ENCODE measurements around the gene CBFA2T2.
"Not testable (repeated sequence)": the region's sequence is repeated elsewhere in the genome, so short reads cannot be mapped to it uniquely, and the experiment has no call there.

Gene CBFA2T2

DNA sequence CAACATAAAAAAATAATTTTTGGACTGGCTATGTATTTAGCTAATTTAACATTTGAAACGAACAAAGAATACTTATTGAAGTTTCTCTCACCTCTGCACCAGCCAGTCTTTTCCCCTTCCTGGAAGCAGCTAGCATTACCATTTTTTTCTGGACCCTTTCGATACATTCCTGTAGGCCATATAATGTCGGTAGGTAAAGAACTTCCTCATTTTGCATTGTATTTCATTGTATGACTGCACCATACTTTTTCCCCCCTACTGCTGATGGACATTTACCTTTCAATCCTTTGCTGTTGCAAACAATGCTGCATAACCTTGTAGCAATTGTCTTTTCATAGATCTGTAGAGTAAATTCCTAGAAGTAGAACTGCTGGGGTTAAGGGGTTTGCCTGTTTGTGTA is 17.6 kb downstream of the CBFA2T2 start:
- no peak overlapping the region for H3K27ac ChIP-seq (ENCODE audit: insufficient read depth in 1 of 2, low read depth in 1 of 2, low read length in 2 of 2, poor library complexity in 1 of 2, severe bottlenecking in 2 of 2)
- peaks cover 0 to 5% (median 2%) of the 10 kb centered on the region in 4 experiments for H3K4me1 ChIP-seq (ENCODE audit: control extremely low read depth in 1 of 4, control insufficient read depth in 4 of 4, insufficient read depth in 4 of 4, low read length in 3 of 4)
- H3K9me3 ChIP-seq (ENCODE audit: control extremely low read depth in 1 of 5, control insufficient read depth in 4 of 5, insufficient read depth in 2 of 5, low read depth in 1 of 5, low read length in 4 of 5), result no peaks in the 10 kb centered on the region
- 20% methylated on average over 2 of the region's 3 CpGs for WGBS (ENCODE audit: insufficient coverage)
- ChIA-PET POLR2A (no interaction called here), CTCF (interaction anchor here (0.8 to 1.9 kb wide), 3 partner anchors 10 to 69 kb away, joined by 3 to 7 read pairs (median 3); no protein-coding TSS in a partner anchor)
- no peaks in the 10 kb centered on the region for H3K27me3 ChIP-seq (replicated peaks in 2 of 5; ENCODE audit: control insufficient read depth in 4 of 5, insufficient read depth in 5 of 5, low read length in 4 of 5)
- H3K36me3 ChIP-seq (ENCODE audit: control insufficient read depth in 4 of 4, insufficient read depth in 4 of 4, low read length in 3 of 4), result no peaks in the 10 kb centered on the region
- H3K4me3 ChIP-seq (ENCODE audit: control insufficient read depth in 1 of 7, extremely low read depth in 1 of 7, insufficient read depth in 4 of 7, low read depth in 2 of 7, low read length in 6 of 7), result no peak overlapping the region
- peak in 2 of 3 donors; percentile 29 to 45 for DNase-seq

- DNase-seq; H3K27ac ChIP-seq (ENCODE audit: insufficient read depth in 1 of 2, low read depth in 1 of 2, low read length in 2 of 2, poor library complexity in 1 of 2, severe bottlenecking in 2 of 2); POLR2A ChIA-PET; H3K27me3 ChIP-seq (replicated peaks in 2 of 5; ENCODE audit: control insufficient read depth in 4 of 5, insufficient read depth in 5 of 5, low read length in 4 of 5); H3K4me3 ChIP-seq (ENCODE audit: control insufficient read depth in 1 of 7, extremely low read depth in 1 of 7, insufficient read depth in 4 of 7, low read depth in 2 of 7, low read length in 6 of 7); H3K36me3 ChIP-seq (ENCODE audit: control insufficient read depth in 4 of 4, insufficient read depth in 4 of 4, low read length in 3 of 4); H3K9me3 ChIP-seq (ENCODE audit: control extremely low read depth in 1 of 5, control insufficient read depth in 4 of 5, insufficient read depth in 2 of 5, low read depth in 1 of 5, low read length in 4 of 5); H3K4me1 ChIP-seq (ENCODE audit: control extremely low read depth in 1 of 4, control insufficient read depth in 4 of 4, insufficient read depth in 4 of 4, low read length in 3 of 4): not testable (repeated sequence)
- CTCF ChIA-PET, result interaction anchor here (0.9 to 1.0 kb wide), 2 partner anchors 17 to 160 kb away, joined by 4 to 5 read pairs; no protein-coding TSS in a partner anchor
- 98% methylated on average over 7 of the region's 7 CpGs for WGBS (ENCODE audit: insufficient coverage)
These were observed 18.1 kb downstream of the CBFA2T2 start for GRCh38 chr20:33508015-33508414.

GRCh38 chr20:33509057-33509456 is 19.2 kb downstream of the CBFA2T2 start:
- H3K9me3 ChIP-seq (ENCODE audit: control extremely low read depth in 1 of 5, control insufficient read depth in 4 of 5, insufficient read depth in 2 of 5, low read depth in 1 of 5, low read length in 4 of 5); DNase-seq; H3K27ac ChIP-seq (ENCODE audit: insufficient read depth in 1 of 2, low read depth in 1 of 2, low read length in 2 of 2, poor library complexity in 1 of 2, severe bottlenecking in 2 of 2); H3K4me3 ChIP-seq (ENCODE audit: control insufficient read depth in 1 of 7, extremely low read depth in 1 of 7, insufficient read depth in 4 of 7, low read depth in 2 of 7, low read length in 6 of 7); H3K27me3 ChIP-seq (replicated peaks in 2 of 5; ENCODE audit: control insufficient read depth in 4 of 5, insufficient read depth in 5 of 5, low read length in 4 of 5); H3K4me1 ChIP-seq (ENCODE audit: control extremely low read depth in 1 of 4, control insufficient read depth in 4 of 4, insufficient read depth in 4 of 4, low read length in 3 of 4); H3K36me3 ChIP-seq (ENCODE audit: control insufficient read depth in 4 of 4, insufficient read depth in 4 of 4, low read length in 3 of 4): not testable (repeated sequence)
- WGBS (ENCODE audit: insufficient coverage), result no CpG with 5 or more reads among the region's 3 CpGs
- POLR2A ChIA-PET, result interaction anchor here (0.6 kb wide), 2 partner anchors 153 to 1603 kb away, joined by 3 to 7 read pairs; partner anchors contain the start of gene C20orf144
- CTCF ChIA-PET, result interaction anchor here (0.6 to 1.1 kb wide), 3 partner anchors 16 to 104 kb away, joined by 3 to 4 read pairs (median 3); no protein-coding TSS in a partner anchor

- H3K27ac ChIP-seq (ENCODE audit: insufficient read depth in 1 of 2, low read depth in 1 of 2, low read length in 2 of 2, poor library complexity in 1 of 2, severe bottlenecking in 2 of 2); CTCF ChIA-PET; DNase-seq; H3K27me3 ChIP-seq (replicated peaks in 2 of 5; ENCODE audit: control insufficient read depth in 4 of 5, insufficient read depth in 5 of 5, low read length in 4 of 5); H3K9me3 ChIP-seq (ENCODE audit: control extremely low read depth in 1 of 5, control insufficient read depth in 4 of 5, insufficient read depth in 2 of 5, low read depth in 1 of 5, low read length in 4 of 5); H3K36me3 ChIP-seq (ENCODE audit: control insufficient read depth in 4 of 4, insufficient read depth in 4 of 4, low read length in 3 of 4); H3K4me3 ChIP-seq (ENCODE audit: control insufficient read depth in 1 of 7, extremely low read depth in 1 of 7, insufficient read depth in 4 of 7, low read depth in 2 of 7, low read length in 6 of 7); POLR2A ChIA-PET: not testable (repeated sequence)
- 97% methylated on average over 13 of the region's 13 CpGs for WGBS (ENCODE audit: insufficient coverage)
- H3K4me1 ChIP-seq (ENCODE audit: control extremely low read depth in 1 of 4, control insufficient read depth in 4 of 4, insufficient read depth in 4 of 4, low read length in 3 of 4), result peaks cover 0 to 12% (median 5%) of the 10 kb centered on the region in 4 experiments
These were observed 22.0 kb downstream of the CBFA2T2 start for GRCh38 chr20:33511876-33512275.

GRCh38 chr20:33515569-33516216 is 25.8 kb downstream of the CBFA2T2 start:
- peaks cover 0 to 2% (median 0%) of the 10 kb centered on the region in 4 experiments for H3K36me3 ChIP-seq (ENCODE audit: control insufficient read depth in 4 of 4, insufficient read depth in 4 of 4, low read length in 3 of 4)
- H3K27me3 ChIP-seq (replicated peaks in 2 of 5; ENCODE audit: control insufficient read depth in 4 of 5, insufficient read depth in 5 of 5, low read length in 4 of 5), result no peaks in the 10 kb centered on the region
- WGBS (ENCODE audit: insufficient coverage), result 100% methylated on average over 7 of the region's 11 CpGs
- H3K4me3 ChIP-seq (ENCODE audit: control insufficient read depth in 1 of 7, extremely low read depth in 1 of 7, insufficient read depth in 4 of 7, low read depth in 2 of 7, low read length in 6 of 7), result no peak overlapping the region
- ChIA-PET POLR2A (interaction anchor here (0.6 kb wide), 1 partner anchor 13 kb away, joined by 5 read pairs; no protein-coding TSS in a partner anchor), CTCF (interaction anchor here (1.0 to 1.6 kb wide), 4 partner anchors 15 to 166 kb away, joined by 3 read pairs; no protein-coding TSS in a partner anchor)
- peak in 2 of 3 donors; percentile 17 to 19 for DNase-seq
- no peak overlapping the region for H3K27ac ChIP-seq (ENCODE audit: insufficient read depth in 1 of 2, low read depth in 1 of 2, low read length in 2 of 2, poor library complexity in 1 of 2, severe bottlenecking in 2 of 2)
- peaks cover 0 to 10% (median 4%) of the 10 kb centered on the region in 4 experiments for H3K4me1 ChIP-seq (ENCODE audit: control extremely low read depth in 1 of 4, control insufficient read depth in 4 of 4, insufficient read depth in 4 of 4, low read length in 3 of 4)
- no peaks in the 10 kb centered on the region for H3K9me3 ChIP-seq (ENCODE audit: control extremely low read depth in 1 of 5, control insufficient read depth in 4 of 5, insufficient read depth in 2 of 5, low read depth in 1 of 5, low read length in 4 of 5)

DNA sequence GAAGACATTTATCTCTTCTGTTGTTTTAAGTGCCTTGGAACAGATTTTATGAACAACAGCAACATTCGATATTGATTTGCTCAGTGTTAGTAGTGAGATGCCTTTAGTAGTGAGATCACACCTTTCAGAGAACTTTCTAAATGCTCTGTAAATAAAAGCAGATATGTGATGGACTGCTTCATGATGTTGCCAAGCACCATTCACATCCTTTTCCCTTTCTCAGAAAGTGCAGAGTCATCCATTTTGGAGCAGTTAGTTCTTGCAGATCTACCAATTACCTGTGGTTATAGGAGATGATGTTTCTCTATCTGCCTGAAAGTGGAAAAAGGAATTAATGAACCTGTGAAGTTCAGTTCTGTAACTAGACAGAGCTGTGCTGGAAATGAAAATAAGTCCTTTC is 27.0 kb downstream of the CBFA2T2 start:
- WGBS (ENCODE audit: insufficient coverage), result no CpG with 5 or more reads among the region's 1 CpG
- Histone ChIP-seq H3K4me1 (ENCODE audit: control extremely low read depth in 1 of 4, control insufficient read depth in 4 of 4, insufficient read depth in 4 of 4, low read length in 3 of 4) (peaks cover 0 to 10% (median 4%) of the 10 kb centered on the region in 4 experiments), H3K4me3 (ENCODE audit: control insufficient read depth in 1 of 7, extremely low read depth in 1 of 7, insufficient read depth in 4 of 7, low read depth in 2 of 7, low read length in 6 of 7) (no peak overlapping the region), H3K36me3 (ENCODE audit: control insufficient read depth in 4 of 4, insufficient read depth in 4 of 4, low read length in 3 of 4) (peaks cover 0 to 2% (median 0%) of the 10 kb centered on the region in 4 experiments), H3K9me3 (ENCODE audit: control extremely low read depth in 1 of 5, control insufficient read depth in 4 of 5, insufficient read depth in 2 of 5, low read depth in 1 of 5, low read length in 4 of 5) (no peaks in the 10 kb centered on the region), H3K27ac (ENCODE audit: insufficient read depth in 1 of 2, low read depth in 1 of 2, low read length in 2 of 2, poor library complexity in 1 of 2, severe bottlenecking in 2 of 2) (no peak overlapping the region), H3K27me3 (replicated peaks in 2 of 5; ENCODE audit: control insufficient read depth in 4 of 5, insufficient read depth in 5 of 5, low read length in 4 of 5) (no peaks in the 10 kb centered on the region)
- CTCF ChIA-PET, result interaction anchor here (1.4 to 1.6 kb wide), 2 partner anchors 15 to 21 kb away, joined by 3 read pairs; no protein-coding TSS in a partner anchor
- peak; percentile 20 to 61 (median 55) for DNase-seq
- POLR2A ChIA-PET, result no interaction called here

GRCh38 chr20:33518071-33518470 is 28.2 kb downstream of the CBFA2T2 start:
- CTCF ChIA-PET, result interaction anchor here (0.6 to 1.4 kb wide), 3 partner anchors 11 to 20 kb away, joined by 3 read pairs; no protein-coding TSS in a partner anchor
- Histone ChIP-seq H3K27me3 (replicated peaks in 2 of 5; ENCODE audit: control insufficient read depth in 4 of 5, insufficient read depth in 5 of 5, low read length in 4 of 5) (no peaks in the 10 kb centered on the region), H3K36me3 (ENCODE audit: control insufficient read depth in 4 of 4, insufficient read depth in 4 of 4, low read length in 3 of 4) (peaks cover 0 to 2% (median 0%) of the 10 kb centered on the region in 4 experiments), H3K4me1 (ENCODE audit: control extremely low read depth in 1 of 4, control insufficient read depth in 4 of 4, insufficient read depth in 4 of 4, low read length in 3 of 4) (peaks cover 0 to 10% (median 4%) of the 10 kb centered on the region in 4 experiments), H3K4me3 (ENCODE audit: control insufficient read depth in 1 of 7, extremely low read depth in 1 of 7, insufficient read depth in 4 of 7, low read depth in 2 of 7, low read length in 6 of 7) (no peak overlapping the region), H3K9me3 (ENCODE audit: control extremely low read depth in 1 of 5, control insufficient read depth in 4 of 5, insufficient read depth in 2 of 5, low read depth in 1 of 5, low read length in 4 of 5) (no peaks in the 10 kb centered on the region), H3K27ac (ENCODE audit: insufficient read depth in 1 of 2, low read depth in 1 of 2, low read length in 2 of 2, poor library complexity in 1 of 2, severe bottlenecking in 2 of 2) (no peak overlapping the region)
- POLR2A ChIA-PET, result no interaction called here
- DNase-seq, result no peak
- WGBS (ENCODE audit: insufficient coverage), result 90% methylated on average over 4 of the region's 5 CpGs
